NCI-H82 treated with DMSO at 0.1 percent for 48 hours (cell line): ENCODE measurements around the gene ALDOB.
A peak's percentile ranks its signal among the peaks of the same experiment; 100 is the strongest.
"Not testable (repeated sequence)": the region's sequence is repeated elsewhere in the genome, so short reads cannot be mapped to it uniquely, and the experiment has no call there.

Source experiments
- DNase-seq: peaks from one replicate; lab custom pipeline; 2025; ENCODE audit not compliant: unreplicated experiment; lab: John Stamatoyannopoulos, UW

The ALDOB gene

GRCh38 chr9:101388507-101388993, 47.0 kb downstream of the ALDOB start:
- no peak for DNase-seq

- peak; percentile 7 for DNase-seq
Measured at GRCh38 chr9:101387871-101388506, 47.6 kb downstream of the ALDOB start.

GRCh38 chr9:101384873-101385536, 50.6 kb downstream of the ALDOB start, which contains the start of gene BAAT:
BAAT (minus strand) TSS chr9:101385006; CDS start chr9:101371404, 13,602 bp downstream.
- not testable (repeated sequence) for DNase-seq

GRCh38 chr9:101383361-101383760, 52.2 kb downstream of the ALDOB start:
- no peak for DNase-seq

GRCh38 chr9:101381833-101382342, 53.7 kb downstream of the ALDOB start:
- no peak for DNase-seq

GRCh38 chr9:101381118-101381517, 54.5 kb downstream of the ALDOB start:
- DNase-seq, result no peak

- DNase-seq, result no peak
Measured at GRCh38 chr9:101380295-101380694, 55.3 kb downstream of the ALDOB start.

- DNase-seq, result no peak
Measured at GRCh38 chr9:101376111-101376848, 59.3 kb downstream of the ALDOB start.

- DNase-seq, result no peak
Measured at GRCh38 chr9:101375546-101375945, 60.0 kb downstream of the ALDOB start.

GRCh38 chr9:101372327-101373118, 63.1 kb downstream of the ALDOB start:
- no peak for DNase-seq

GRCh38 chr9:101371813-101372212, 63.8 kb downstream of the ALDOB start:
- DNase-seq, result no peak
